HCT116 (cell line): ENCODE results near the gene FABP1. TPM values are rescaled to one million over a fixed set of nuclear protein-coding genes. Genes with fewer than 3 reads are reported as not detected.

Experiments used
- ATAC-seq: fragments of 200-7000 bp; cut with Tn5 transposase; 2 replicates; pipeline ENCODE4 v1.9.1; 2020; ENCODE audit warnings: mild to moderate bottlenecking, moderate library complexity
- BruUV-seq: library from RNA; stranded (reverse); fragments of 400-500 nt; replicated peaks from 2 replicates; lab custom pipeline; 2021; lab: Mats Ljungman, UMichigan
- CTCF ChIA-PET: fragments of 300-600 bp; sonication (Branson Sonifier 250); formaldehyde crosslinking; loops from one replicate; lab custom pipeline; 2021; ENCODE audit warnings: antibody characterized with exemption; lab: Charles Lee
- POLR2A ChIA-PET: fragments of 300-600, 350-600 bp; sonication (Branson Sonifier 250); formaldehyde crosslinking; loops from one replicate; lab custom pipeline; 2021; ENCODE audit warnings: antibody characterized with exemption; lab: Charles Lee
- RAD21 ChIA-PET, 2 experiments: fragments of 300-600 bp; sonication (Branson Sonifier 250); formaldehyde crosslinking; loops; one replicate each; lab custom pipeline; 2023; ENCODE audit warnings: low total read pairs in 2 of 2; ENCODE audit not compliant: uncharacterized antibody in 2 of 2, unreplicated experiment in 2 of 2, low non-redundant PET in 1 of 2; lab: Charles Lee
- DNase-seq: peaks from one replicate; pipeline ENCODE4 v3.0.0-alpha.2; 2010; ENCODE audit warnings: low read depth, low spot score
- H2AFZ ChIP-seq: fragments of 200-600 bp; shearing (Covaris generic), sonication (generic); 2 replicates; pipeline ENCODE4 v1.6.1; 2017; ENCODE audit warnings: low read depth, mixed run types, mixed read lengths, antibody characterized with exemption, low read length; ENCODE audit not compliant: poor library complexity, severe bottlenecking
- H3K27ac ChIP-seq: 2 replicates; pipeline ENCODE4 v1.5.1; 2012; ENCODE audit warnings: low read depth, low read length
- H3K27me3 ChIP-seq: fragments of 200-600 bp; sonication (generic); 2 replicates; pipeline ENCODE4 v1.6.1; 2016; ENCODE audit warnings: mixed run types, low read length, mixed read lengths; ENCODE audit not compliant: insufficient read depth
- H3K36me3 ChIP-seq, 2 experiments: fragments of 200-500 bp in 1 of 2; fragments of 200-600 bp in 1 of 2; sonication (Bioruptor generic) in 1 of 2; sonication (generic) in 1 of 2; 2 replicates each; pipeline versions ENCODE4 v1.5.1 to v1.6.1; 2014 to 2016; ENCODE audit warnings: low read length in 2 of 2, inconsistent platforms in 1 of 2, mixed read lengths in 1 of 2, mixed run types in 1 of 2; ENCODE audit not compliant: insufficient read depth in 2 of 2, control insufficient read depth in 1 of 2
- H3K4me1 ChIP-seq, 2 experiments: fragments of 200-600 bp in 1 of 2; sonication (generic) in 1 of 2; 2 replicates each; pipeline versions ENCODE4 v1.5.1 to v1.6.1; 2012 to 2017; ENCODE audit warnings: low read length in 2 of 2, inconsistent platforms in 1 of 2, mild to moderate bottlenecking in 1 of 2, mixed read lengths in 1 of 2, mixed run types in 1 of 2, moderate library complexity in 1 of 2; ENCODE audit not compliant: insufficient read depth in 2 of 2, control insufficient read depth in 1 of 2
- H3K4me2 ChIP-seq: fragments of 200-600 bp; sonication (generic); 2 replicates; pipeline ENCODE4 v1.6.1; 2017; ENCODE audit warnings: mixed run types, low read length, mixed read lengths
- H3K4me3 ChIP-seq, 2 experiments: fragments of 200-600 bp in 1 of 2; sonication (generic) in 1 of 2; replicated peaks in 1 of 2; 2 replicates each; pipeline ENCODE4 v1.5.1; 2011 to 2016; ENCODE audit warnings: low read length in 2 of 2, control low read depth in 1 of 2, low read depth in 1 of 2, mild to moderate bottlenecking in 1 of 2, mixed read lengths in 1 of 2, mixed run types in 1 of 2
- H3K79me2 ChIP-seq: fragments of 200-600 bp; sonication (generic); 2 replicates; pipeline ENCODE4 v1.6.1; 2017; ENCODE audit warnings: mild to moderate bottlenecking, mixed run types, low read length, moderate library complexity, mixed read lengths; ENCODE audit not compliant: insufficient read depth
- H3K9ac ChIP-seq: fragments of 200-600 bp; sonication (generic); 2 replicates; pipeline ENCODE4 v1.6.1; 2016; ENCODE audit warnings: low read length, mixed read lengths
- H3K9me2 ChIP-seq: fragments of 200-600 bp; sonication (generic), shearing (Covaris generic); 2 replicates; pipeline ENCODE4 v1.6.1; 2017; ENCODE audit warnings: mixed run types, mild to moderate bottlenecking, moderate library complexity; ENCODE audit not compliant: insufficient read depth
- H3K9me3 ChIP-seq, 2 experiments: fragments of 200-500 bp in 1 of 2; fragments of 200-600 bp in 1 of 2; sonication (Bioruptor generic) in 1 of 2; sonication (generic) in 1 of 2; 2 replicates each; pipeline ENCODE4 v1.6.1; 2014 to 2017; ENCODE audit warnings: low read length in 2 of 2, mixed read lengths in 2 of 2, inconsistent platforms in 1 of 2, low read depth in 1 of 2, mild to moderate bottlenecking in 1 of 2, mixed run types in 1 of 2, moderate library complexity in 1 of 2; ENCODE audit not compliant: control insufficient read depth in 1 of 2, insufficient read depth in 1 of 2
- H4K20me1 ChIP-seq: fragments of 200-600 bp; sonication (generic), shearing (Covaris generic); 2 replicates; pipeline ENCODE4 v1.6.1; 2017; ENCODE audit warnings: mixed run types, mild to moderate bottlenecking, moderate library complexity; ENCODE audit not compliant: insufficient read depth
- CBX3 ChIP-seq: IDR thresholded peaks from 2 replicates; pipeline ENCODE4 v1.6.1; 2012; ENCODE audit warnings: low read depth
- CEBPB ChIP-seq: IDR thresholded peaks from 2 replicates; pipeline ENCODE4 v1.6.1; 2012; ENCODE audit warnings: low read depth
- EGR1 ChIP-seq: IDR thresholded peaks from 2 replicates; pipeline ENCODE4 v1.6.1; 2012; ENCODE audit warnings: low read depth
- ELF1 ChIP-seq: IDR thresholded peaks from 2 replicates; pipeline ENCODE4 v1.6.1; 2012; ENCODE audit warnings: low read depth, borderline replicate concordance
- EZH2 ChIP-seq: fragments of 200-600 bp; sonication (generic); IDR thresholded peaks from 2 replicates; pipeline ENCODE4 v1.6.1; 2017; ENCODE audit warnings: antibody characterized with exemption, mixed run types
- FOSL1 ChIP-seq: IDR thresholded peaks from 2 replicates; pipeline ENCODE4 v1.6.1; 2012; ENCODE audit warnings: low read depth
- JUND ChIP-seq: IDR thresholded peaks from 2 replicates; pipeline ENCODE4 v1.6.1; 2012
- POLR2A ChIP-seq: IDR thresholded peaks from 2 replicates; pipeline ENCODE4 v1.7.0; 2011; ENCODE audit warnings: borderline replicate concordance; ENCODE audit not compliant: insufficient read depth, insufficient read length; ENCODE audit errors: extremely low read depth
- RAD21 ChIP-seq: IDR thresholded peaks from 2 replicates; pipeline ENCODE4 v1.6.1; 2012; ENCODE audit warnings: low read depth, mild to moderate bottlenecking
- SIN3A ChIP-seq: IDR thresholded peaks from 2 replicates; pipeline ENCODE4 v1.6.1; 2012; ENCODE audit warnings: low read depth
- TCF7L2 ChIP-seq: IDR thresholded peaks from 2 replicates; pipeline ENCODE4 v1.7.0; 2011; ENCODE audit warnings: borderline replicate concordance, inconsistent platforms; ENCODE audit not compliant: insufficient read depth, insufficient read length; ENCODE audit errors: extremely low read depth
- ZFX ChIP-seq: fragments of 450-650 bp; IDR thresholded peaks from 2 replicates; pipeline ENCODE4 v1.6.1; 2017
- ZNF274 ChIP-seq: fragments of 200-500 bp; sonication (Bioruptor generic); IDR thresholded peaks from 2 replicates; pipeline ENCODE4 v1.6.1; 2014; ENCODE audit warnings: mild to moderate bottlenecking, low read depth, low read length, inconsistent platforms
- intact Hi-C: fragments of 100-400 bp; cut with micrococcal nuclease; formaldehyde crosslinking; loops from 2 replicates; pipeline ENCODE4 v1.10.0; 2022
- total RNA-seq: library from RNA; stranded (reverse); gene quantifications from one replicate; pipeline ENCODE4 v1.2.1, GENCODE V29; 2021; ENCODE audit not compliant: unreplicated experiment
- TF ChIP-seq, protein P1 (sequence below), 3 experiments: fragments of 200-600 bp in 1 of 3; sonication (generic) in 1 of 3; IDR thresholded peaks in 2 of 3; conservative IDR thresholded peaks in 1 of 3; 2 replicates each; pipeline ENCODE4 v1.5.1; 2012 to 2017; ENCODE audit warnings: low read depth in 2 of 3, low read length in 2 of 3, antibody characterized with exemption in 1 of 3, borderline replicate concordance in 1 of 3, control low read depth in 1 of 3, mild to moderate bottlenecking in 1 of 3, mixed read lengths in 1 of 3, mixed run types in 1 of 3, moderate library complexity in 1 of 3; ENCODE audit not compliant: insufficient read depth in 1 of 3
- TF ChIP-seq, protein P2 (sequence below): IDR thresholded peaks from 2 replicates; pipeline ENCODE4 v1.6.1; 2012
- TF ChIP-seq, protein P3 (sequence below): IDR thresholded peaks from 2 replicates; pipeline ENCODE4 v1.6.1; 2011; ENCODE audit warnings: mild to moderate bottlenecking, low read length, moderate library complexity; ENCODE audit not compliant: insufficient replicate concordance; ENCODE audit errors: extremely low read depth

The FABP1 gene
- total RNA-seq, 1 experiment from 2014 or later = 0.61 TPM

DNA sequence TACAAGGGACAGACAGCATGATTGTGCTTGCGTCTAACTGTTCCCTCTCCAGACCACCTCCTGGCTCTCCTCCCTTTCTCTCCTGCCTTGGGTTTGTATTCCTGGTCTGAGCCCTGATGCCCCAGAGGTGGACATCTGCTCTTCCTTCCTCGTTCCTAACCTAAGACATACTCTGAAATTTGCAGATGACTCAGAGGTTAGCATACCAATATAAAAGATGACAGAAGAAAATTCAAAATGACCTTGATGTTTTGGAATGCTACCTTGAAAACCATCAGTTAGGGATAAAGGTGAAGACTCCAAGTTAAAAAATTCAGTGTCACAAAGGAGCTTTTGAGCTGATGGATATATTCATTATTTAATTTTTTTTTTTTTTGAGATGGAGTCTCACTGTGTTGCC, 47.3 kb downstream of the FABP1 start (continued):
- TF ChIP-seq EZH2 (no peak), FOSL1 (no peak), CBX3 (no peak), EGR1 (no peak), CEBPB (no peak)
- TF ChIP-seq, protein P1, sequence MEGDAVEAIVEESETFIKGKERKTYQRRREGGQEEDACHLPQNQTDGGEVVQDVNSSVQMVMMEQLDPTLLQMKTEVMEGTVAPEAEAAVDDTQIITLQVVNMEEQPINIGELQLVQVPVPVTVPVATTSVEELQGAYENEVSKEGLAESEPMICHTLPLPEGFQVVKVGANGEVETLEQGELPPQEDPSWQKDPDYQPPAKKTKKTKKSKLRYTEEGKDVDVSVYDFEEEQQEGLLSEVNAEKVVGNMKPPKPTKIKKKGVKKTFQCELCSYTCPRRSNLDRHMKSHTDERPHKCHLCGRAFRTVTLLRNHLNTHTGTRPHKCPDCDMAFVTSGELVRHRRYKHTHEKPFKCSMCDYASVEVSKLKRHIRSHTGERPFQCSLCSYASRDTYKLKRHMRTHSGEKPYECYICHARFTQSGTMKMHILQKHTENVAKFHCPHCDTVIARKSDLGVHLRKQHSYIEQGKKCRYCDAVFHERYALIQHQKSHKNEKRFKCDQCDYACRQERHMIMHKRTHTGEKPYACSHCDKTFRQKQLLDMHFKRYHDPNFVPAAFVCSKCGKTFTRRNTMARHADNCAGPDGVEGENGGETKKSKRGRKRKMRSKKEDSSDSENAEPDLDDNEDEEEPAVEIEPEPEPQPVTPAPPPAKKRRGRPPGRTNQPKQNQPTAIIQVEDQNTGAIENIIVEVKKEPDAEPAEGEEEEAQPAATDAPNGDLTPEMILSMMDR (IDR thresholded peaks at IDR 0.05 in 2 of 3, conservative IDR thresholded peaks at IDR 0.05 in 1 of 3; ENCODE audit: borderline replicate concordance in 1 of 3, insufficient read depth in 1 of 3, low read depth in 2 of 3, low read length in 2 of 3) = no peak
- TF ChIP-seq, protein P2, sequence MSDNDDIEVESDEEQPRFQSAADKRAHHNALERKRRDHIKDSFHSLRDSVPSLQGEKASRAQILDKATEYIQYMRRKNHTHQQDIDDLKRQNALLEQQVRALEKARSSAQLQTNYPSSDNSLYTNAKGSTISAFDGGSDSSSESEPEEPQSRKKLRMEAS = no peak

DNA sequence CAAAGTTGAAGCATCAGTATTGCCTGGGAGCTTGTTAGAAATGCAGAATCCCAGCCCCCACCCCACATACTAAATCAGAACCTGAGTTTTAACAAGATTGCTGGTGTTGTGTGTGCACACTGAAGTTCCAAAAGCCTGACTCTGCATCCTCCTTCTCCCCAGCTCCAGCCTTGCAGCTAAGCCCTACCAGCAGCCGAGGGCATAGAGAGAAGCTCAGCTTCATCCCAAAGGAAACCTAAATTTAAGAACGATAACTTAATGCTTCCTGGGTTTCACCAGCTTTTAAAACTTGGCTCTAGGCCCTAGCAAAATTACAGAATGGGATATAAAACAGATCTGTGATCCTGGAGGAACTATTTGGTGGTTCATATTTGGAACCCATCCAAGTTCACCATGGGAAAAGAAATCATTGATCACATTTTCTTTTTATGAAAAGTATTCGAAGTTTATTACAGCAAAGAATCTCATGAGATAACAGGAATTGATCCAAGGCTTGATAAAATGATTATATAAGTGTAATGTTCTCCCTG, 49.2 kb downstream of the FABP1 start:
- Histone ChIP-seq H4K20me1 (no peaks in the 10 kb centered on the region), H3K9me3 (no peaks in the 10 kb centered on the region), H3K36me3 (no peaks in the 10 kb centered on the region), H3K27me3 (no peaks in the 10 kb centered on the region), H3K4me2 (no peak overlapping the region), H3K4me1 (peaks cover 0 to 5% of the 10 kb centered on the region in 2 experiments; a peak in 2 of 4 replicates), H3K9ac (no peak overlapping the region), H2AFZ (no peak overlapping the region), H3K4me3 (no peak overlapping the region), H3K9me2 (no peaks in the 10 kb centered on the region), H3K79me2 (no peaks in the 10 kb centered on the region), H3K27ac (no peak overlapping the region)
- intact Hi-C loops = no loop called here
- ATAC-seq (no peak), DNase-seq (no peak)
- RAD21 ChIA-PET = no interaction called here
- TF ChIP-seq RAD21 (no peak), ELF1 (no peak), FOSL1 (no peak), ZNF274 (no peak), EGR1 (no peak), TCF7L2 (no peak), JUND (no peak), POLR2A (no peak), ZFX (no peak), SIN3A (no peak)
- TF ChIP-seq, protein P3, sequence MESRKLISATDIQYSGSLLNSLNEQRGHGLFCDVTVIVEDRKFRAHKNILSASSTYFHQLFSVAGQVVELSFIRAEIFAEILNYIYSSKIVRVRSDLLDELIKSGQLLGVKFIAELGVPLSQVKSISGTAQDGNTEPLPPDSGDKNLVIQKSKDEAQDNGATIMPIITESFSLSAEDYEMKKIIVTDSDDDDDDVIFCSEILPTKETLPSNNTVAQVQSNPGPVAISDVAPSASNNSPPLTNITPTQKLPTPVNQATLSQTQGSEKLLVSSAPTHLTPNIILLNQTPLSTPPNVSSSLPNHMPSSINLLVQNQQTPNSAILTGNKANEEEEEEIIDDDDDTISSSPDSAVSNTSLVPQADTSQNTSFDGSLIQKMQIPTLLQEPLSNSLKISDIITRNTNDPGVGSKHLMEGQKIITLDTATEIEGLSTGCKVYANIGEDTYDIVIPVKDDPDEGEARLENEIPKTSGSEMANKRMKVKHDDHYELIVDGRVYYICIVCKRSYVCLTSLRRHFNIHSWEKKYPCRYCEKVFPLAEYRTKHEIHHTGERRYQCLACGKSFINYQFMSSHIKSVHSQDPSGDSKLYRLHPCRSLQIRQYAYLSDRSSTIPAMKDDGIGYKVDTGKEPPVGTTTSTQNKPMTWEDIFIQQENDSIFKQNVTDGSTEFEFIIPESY = no peak
- TF ChIP-seq, protein P1 (IDR thresholded peaks at IDR 0.05 in 2 of 3, conservative IDR thresholded peaks at IDR 0.05 in 1 of 3; ENCODE audit: borderline replicate concordance in 1 of 3, insufficient read depth in 1 of 3, low read depth in 2 of 3, low read length in 2 of 3) = no peak
- CTCF ChIA-PET = interaction anchor here (1.3 kb wide), 1 partner anchor 19 kb away, joined by 5 read pairs; no protein-coding TSS in a partner anchor
- no TSS peak for BruUV-seq
- POLR2A ChIA-PET = no interaction called here
